Duodenal mucosa (tissue), 2 donors: ENCODE measurements around the gene ADGRF1.
"Not testable (repeated sequence)": the region's sequence is repeated elsewhere in the genome, so short reads cannot be mapped to it uniquely, and the experiment has no call there.

Experiments
- H3K27ac ChIP-seq: one replicate; pipeline ENCODE4 v1.7.0; 2013; ENCODE audit warnings: low read depth, low read length
- H3K27me3 ChIP-seq, 2 donors: one replicate each; pipeline ENCODE4 v1.7.0; 2013; ENCODE audit warnings: low read length in 2 of 2, control low read depth in 1 of 2; ENCODE audit not compliant: insufficient read depth in 2 of 2, control insufficient read depth in 1 of 2
- H3K36me3 ChIP-seq, 2 donors: one replicate each; pipeline ENCODE4 v1.7.0; 2013; ENCODE audit warnings: low read length in 2 of 2, control low read depth in 1 of 2; ENCODE audit not compliant: insufficient read depth in 2 of 2, control insufficient read depth in 1 of 2
- H3K4me1 ChIP-seq, 2 donors: one replicate each; pipeline ENCODE4 v1.7.0; 2013; ENCODE audit warnings: low read length in 2 of 2, control low read depth in 1 of 2; ENCODE audit not compliant: insufficient read depth in 2 of 2, control insufficient read depth in 1 of 2
- H3K4me3 ChIP-seq, 2 donors: one replicate each; pipeline ENCODE4 v1.7.0; 2013; ENCODE audit warnings: low read length in 2 of 2, low read depth in 1 of 2
- H3K9ac ChIP-seq, 2 donors: one replicate each; pipeline ENCODE4 v1.7.0; 2013; ENCODE audit warnings: low read length in 2 of 2, low read depth in 1 of 2
- H3K9me3 ChIP-seq, 2 donors: one replicate each; pipeline ENCODE4 v1.7.0; 2013; ENCODE audit warnings: low read length in 2 of 2, control low read depth in 1 of 2; ENCODE audit not compliant: control insufficient read depth in 1 of 2

ADGRF1 gene

GRCh38 chr6:47064274-47064673, 22.1 kb upstream of the ADGRF1 start:
- Histone ChIP-seq H3K36me3 (no peaks in the 10 kb centered on the region), H3K9ac (no peak overlapping the region), H3K4me3 (no peak overlapping the region), H3K9me3 (no peaks in the 10 kb centered on the region), H3K27me3 (no peaks in the 10 kb centered on the region), H3K27ac (no peak overlapping the region), H3K4me1 (no peaks in the 10 kb centered on the region)

- H3K4me3 ChIP-seq = no peak overlapping the region
- H3K36me3 ChIP-seq = no peaks in the 10 kb centered on the region
- H3K9ac ChIP-seq = no peak overlapping the region
- H3K4me1 ChIP-seq = no peaks in the 10 kb centered on the region
- H3K27me3 ChIP-seq = no peaks in the 10 kb centered on the region
- no peaks in the 10 kb centered on the region for H3K9me3 ChIP-seq
- no peak overlapping the region for H3K27ac ChIP-seq
Measured at GRCh38 chr6:47062346-47062745, 20.2 kb upstream of the ADGRF1 start.

GRCh38 chr6:47061309-47062300, 19.5 kb upstream of the ADGRF1 start:
- Histone ChIP-seq H3K9ac (no peak overlapping the region), H3K4me3 (no peak overlapping the region), H3K4me1 (no peaks in the 10 kb centered on the region), H3K27me3 (no peaks in the 10 kb centered on the region), H3K9me3 (no peaks in the 10 kb centered on the region), H3K36me3 (no peaks in the 10 kb centered on the region), H3K27ac (no peak overlapping the region)

- Histone ChIP-seq H3K9ac (no peak overlapping the region), H3K36me3 (no peaks in the 10 kb centered on the region), H3K27ac (no peak overlapping the region), H3K4me1 (no peaks in the 10 kb centered on the region), H3K27me3 (no peaks in the 10 kb centered on the region), H3K4me3 (no peak overlapping the region), H3K9me3 (no peaks in the 10 kb centered on the region)
Measured at GRCh38 chr6:47059216-47059885, 17.2 kb upstream of the ADGRF1 start.

GRCh38 chr6:47057830-47058540, 15.9 kb upstream of the ADGRF1 start:
- H3K9ac ChIP-seq = no peak overlapping the region
- no peak overlapping the region for H3K27ac ChIP-seq
- no peaks in the 10 kb centered on the region for H3K27me3 ChIP-seq
- no peaks in the 10 kb centered on the region for H3K4me1 ChIP-seq
- no peaks in the 10 kb centered on the region for H3K36me3 ChIP-seq
- no peak overlapping the region for H3K4me3 ChIP-seq
- no peaks in the 10 kb centered on the region for H3K9me3 ChIP-seq

GRCh38 chr6:47056832-47057231, 14.7 kb upstream of the ADGRF1 start:
- no peaks in the 10 kb centered on the region for H3K4me1 ChIP-seq
- no peak overlapping the region for H3K9ac ChIP-seq
- H3K27me3 ChIP-seq = no peaks in the 10 kb centered on the region
- no peak overlapping the region for H3K4me3 ChIP-seq
- no peak overlapping the region for H3K27ac ChIP-seq
- no peaks in the 10 kb centered on the region for H3K36me3 ChIP-seq
- no peaks in the 10 kb centered on the region for H3K9me3 ChIP-seq

- not testable (repeated sequence) for H3K9ac ChIP-seq, H3K27me3 ChIP-seq, H3K36me3 ChIP-seq, H3K4me1 ChIP-seq, H3K27ac ChIP-seq, H3K4me3 ChIP-seq, H3K9me3 ChIP-seq
Measured at GRCh38 chr6:47054302-47054701, 12.2 kb upstream of the ADGRF1 start.

- Histone ChIP-seq H3K9ac (no peak overlapping the region), H3K27me3 (no peaks in the 10 kb centered on the region), H3K4me3 (no peak overlapping the region), H3K4me1 (peaks cover 7 to 20% of the 10 kb centered on the region in 2 donors), H3K27ac (no peak overlapping the region), H3K9me3 (no peaks in the 10 kb centered on the region), H3K36me3 (no peaks in the 10 kb centered on the region)
Measured at GRCh38 chr6:47048638-47049037, 6.5 kb upstream of the ADGRF1 start.

- no peaks in the 10 kb centered on the region for H3K9me3 ChIP-seq
- no peak overlapping the region for H3K4me3 ChIP-seq
- H3K36me3 ChIP-seq = no peaks in the 10 kb centered on the region
- no peak overlapping the region for H3K9ac ChIP-seq
- no peaks in the 10 kb centered on the region for H3K27me3 ChIP-seq
- no peak overlapping the region for H3K27ac ChIP-seq
- peaks cover 7 to 22% of the 10 kb centered on the region in 2 donors for H3K4me1 ChIP-seq
Measured at GRCh38 chr6:47047479-47048407, 5.6 kb upstream of the ADGRF1 start.
